ENCODE results near the gene PDCD5. TPM values are rescaled to one million over a fixed set of nuclear protein-coding genes. Genes with fewer than 3 reads are reported as not detected.

The PDCD5 gene
- total and polyA plus RNA-seq, 11 donors = 94.3 to 331 (median 157) TPM

DNA sequence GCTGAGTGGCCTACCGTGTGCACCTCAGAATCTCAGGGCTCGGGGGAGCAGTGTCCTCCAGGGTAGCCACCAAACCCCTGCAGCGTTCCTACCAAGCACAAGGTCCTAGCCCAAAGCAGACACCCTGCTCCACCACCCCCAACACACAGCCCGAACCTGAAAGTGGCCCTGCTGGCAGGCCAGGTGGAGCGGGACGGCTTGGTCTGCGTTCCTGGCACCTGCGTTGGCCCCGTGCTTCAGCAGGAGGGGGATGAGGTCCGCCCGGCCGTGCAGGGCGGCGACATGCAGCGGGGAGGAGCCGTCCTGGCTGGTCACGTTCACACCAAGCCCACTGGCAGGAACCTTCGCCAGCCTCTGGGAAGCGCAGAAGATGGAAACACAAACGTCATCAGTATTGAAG is 26.5 kb downstream of the PDCD5 start:
- Histone ChIP-seq H3K4me1 (no peaks in the 10 kb centered on the region), H3K9me3 (peaks cover 0 to 4% (median 0%) of the 10 kb centered on the region in 12 donors), H3K36me3 (peaks cover 6 to 90% (median 82%) of the 10 kb centered on the region in 9 donors), H3K4me3 (no peak overlapping the region), H3K27ac (no peak overlapping the region), H3K27me3 (no peaks in the 10 kb centered on the region)
- TF ChIP-seq POLR2A (IDR thresholded peaks at IDR 0.05) = no peak
- TF ChIP-seq, protein P1, sequence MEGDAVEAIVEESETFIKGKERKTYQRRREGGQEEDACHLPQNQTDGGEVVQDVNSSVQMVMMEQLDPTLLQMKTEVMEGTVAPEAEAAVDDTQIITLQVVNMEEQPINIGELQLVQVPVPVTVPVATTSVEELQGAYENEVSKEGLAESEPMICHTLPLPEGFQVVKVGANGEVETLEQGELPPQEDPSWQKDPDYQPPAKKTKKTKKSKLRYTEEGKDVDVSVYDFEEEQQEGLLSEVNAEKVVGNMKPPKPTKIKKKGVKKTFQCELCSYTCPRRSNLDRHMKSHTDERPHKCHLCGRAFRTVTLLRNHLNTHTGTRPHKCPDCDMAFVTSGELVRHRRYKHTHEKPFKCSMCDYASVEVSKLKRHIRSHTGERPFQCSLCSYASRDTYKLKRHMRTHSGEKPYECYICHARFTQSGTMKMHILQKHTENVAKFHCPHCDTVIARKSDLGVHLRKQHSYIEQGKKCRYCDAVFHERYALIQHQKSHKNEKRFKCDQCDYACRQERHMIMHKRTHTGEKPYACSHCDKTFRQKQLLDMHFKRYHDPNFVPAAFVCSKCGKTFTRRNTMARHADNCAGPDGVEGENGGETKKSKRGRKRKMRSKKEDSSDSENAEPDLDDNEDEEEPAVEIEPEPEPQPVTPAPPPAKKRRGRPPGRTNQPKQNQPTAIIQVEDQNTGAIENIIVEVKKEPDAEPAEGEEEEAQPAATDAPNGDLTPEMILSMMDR (IDR thresholded peaks at IDR 0.05) = no peak
- intact Hi-C loops (cut with DNase I) = loop anchor here in 1 of 10 donors (10.0 kb wide), 1 partner anchor 87 kb away; the partner anchor contains the start of gene NUDT19
- WGBS, 4 donors = 96 to 98% (median 96%) methylated on average over 17 to 20 of the region's 20 CpGs
- DNase-seq (no peak), ATAC-seq (no peak)

DNA sequence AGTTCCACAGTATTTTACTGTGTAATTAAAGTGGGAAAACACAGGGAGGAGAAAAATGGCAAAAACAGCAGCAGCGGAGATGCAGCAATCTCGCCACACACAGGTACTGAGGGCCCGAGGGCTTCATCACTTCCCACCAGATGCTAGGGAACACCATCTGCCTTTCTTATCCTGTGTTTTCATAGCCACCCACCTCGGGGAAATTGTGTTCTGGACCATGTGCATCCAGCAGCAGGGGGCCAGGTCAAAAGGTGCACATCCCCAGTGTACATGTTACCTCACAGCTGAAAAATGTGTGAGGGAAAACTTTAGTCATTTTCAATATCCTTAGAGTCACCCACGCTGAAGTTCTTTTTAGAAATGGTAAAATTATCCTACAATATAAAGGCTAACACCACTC is 30.2 kb downstream of the PDCD5 start:
- no peaks in the 10 kb centered on the region for H3K4me1 ChIP-seq
- H3K27ac ChIP-seq = no peak overlapping the region
- TF ChIP-seq, protein P1 (IDR thresholded peaks at IDR 0.05) = no peak
- no peak for TF ChIP-seq POLR2A (IDR thresholded peaks at IDR 0.05)
- intact Hi-C loops (cut with DNase I) = no loop called here
- ATAC-seq = no peak
- no peak for DNase-seq
- no peak overlapping the region for H3K4me3 ChIP-seq
- peaks cover 0 to 14% (median 0%) of the 10 kb centered on the region in 12 donors for H3K9me3 ChIP-seq
- H3K36me3 ChIP-seq = peaks cover 0 to 90% (median 82%) of the 10 kb centered on the region in 9 donors
- H3K27me3 ChIP-seq = no peaks in the 10 kb centered on the region
- 78 to 87% (median 83%) methylated on average over 5 of the region's 5 CpGs for WGBS, 4 donors

DNA sequence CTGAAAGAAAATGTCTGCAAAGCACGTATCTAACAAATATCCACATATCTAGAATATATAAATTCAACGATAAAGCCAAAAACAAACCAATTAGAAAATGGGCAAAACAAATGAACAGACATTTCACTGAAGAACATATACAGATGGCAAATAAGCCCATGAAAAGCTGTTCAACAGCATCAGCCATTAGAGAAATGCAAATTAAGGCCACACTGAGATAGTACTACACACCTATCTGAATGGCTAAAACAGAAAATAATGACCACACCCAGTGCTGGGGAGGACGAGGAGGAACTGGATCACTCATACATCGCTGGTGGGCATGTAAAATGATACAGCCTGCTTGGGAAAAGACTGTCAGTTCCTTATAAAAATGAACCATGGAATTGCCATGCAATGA is 32.0 kb downstream of the PDCD5 start:
- Histone ChIP-seq H3K27me3 (no peaks in the 10 kb centered on the region), H3K9me3 (peaks cover 0 to 14% (median 0%) of the 10 kb centered on the region in 12 donors), H3K4me3 (no peak overlapping the region), H3K4me1 (no peaks in the 10 kb centered on the region), H3K36me3 (peaks cover 0 to 90% (median 84%) of the 10 kb centered on the region in 9 donors), H3K27ac (no peak overlapping the region)
- DNase-seq (no peak), ATAC-seq (no peak)
- 73 to 91% (median 86%) methylated on average over 4 of the region's 4 CpGs for WGBS, 4 donors
- intact Hi-C loops (cut with DNase I) = no loop called here
- TF ChIP-seq POLR2A (IDR thresholded peaks at IDR 0.05) = no peak
- TF ChIP-seq, protein P1 (IDR thresholded peaks at IDR 0.05) = no peak

DNA sequence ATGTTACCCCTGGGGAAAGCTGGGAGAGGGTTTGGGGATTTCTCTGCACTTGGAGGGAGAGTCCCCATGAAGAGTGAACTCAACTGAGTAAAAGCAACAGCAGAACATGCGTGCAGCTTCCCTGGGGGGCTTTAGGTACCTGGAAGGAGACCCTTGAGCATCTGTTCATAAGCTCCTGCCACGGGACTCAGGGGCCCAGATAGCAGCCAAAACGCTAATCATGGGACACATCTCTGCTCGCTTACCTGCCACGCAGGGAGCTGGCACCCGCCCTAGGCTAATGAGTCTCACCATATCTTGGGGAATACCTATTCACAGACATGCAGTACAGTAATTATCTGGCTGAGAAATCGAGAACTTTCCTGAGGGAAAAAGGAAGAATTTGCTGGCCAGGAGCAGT is 33.9 kb downstream of the PDCD5 start:
- WGBS, 4 donors = 92 to 97% (median 96%) methylated on average over 7 of the region's 7 CpGs
- Histone ChIP-seq H3K36me3 (peaks cover 0 to 94% (median 90%) of the 10 kb centered on the region in 9 donors), H3K27ac (no peak overlapping the region), H3K4me3 (no peak overlapping the region), H3K9me3 (peaks cover 0 to 14% (median 0%) of the 10 kb centered on the region in 12 donors), H3K27me3 (no peaks in the 10 kb centered on the region), H3K4me1 (no peaks in the 10 kb centered on the region)
- TF ChIP-seq, protein P1 (IDR thresholded peaks at IDR 0.05) = no peak
- TF ChIP-seq POLR2A (IDR thresholded peaks at IDR 0.05) = no peak
- no peak for ATAC-seq
- intact Hi-C loops (cut with DNase I) = no loop called here
- DNase-seq = no peak

Measured in heart left ventricle (tissue), 16 donors.